GM23338 (cell line): ENCODE measurements around the gene ZNF524.

ENCODE experiments used
- POLR2AphosphoS5 ChIP-seq: IDR thresholded peaks from 2 replicates; pipeline ENCODE4 v1.6.1; 2016; ENCODE audit warnings: antibody characterized with exemption, low read depth
- STAT1 ChIP-seq: IDR thresholded peaks from one replicate; pipeline ENCODE4 v1.6.1; 2016; ENCODE audit warnings: antibody characterized with exemption; ENCODE audit not compliant: unreplicated experiment
- TF ChIP-seq, protein P1 (sequence below), 2 experiments: fragments of 200-600 bp in 1 of 2; sonication (generic) in 1 of 2; conservative IDR thresholded peaks; 2 replicates each; pipeline versions ENCODE4 v1.5.1 to v1.6.1; 2016 to 2017; ENCODE audit warnings: antibody characterized with exemption in 2 of 2, low read depth in 2 of 2, mild to moderate bottlenecking in 2 of 2, moderate library complexity in 1 of 2
- TF ChIP-seq, protein P2 (sequence below): IDR thresholded peaks from one replicate; pipeline ENCODE4 v1.6.1; 2018; ENCODE audit warnings: antibody characterized with exemption; ENCODE audit not compliant: unreplicated experiment

DNA sequence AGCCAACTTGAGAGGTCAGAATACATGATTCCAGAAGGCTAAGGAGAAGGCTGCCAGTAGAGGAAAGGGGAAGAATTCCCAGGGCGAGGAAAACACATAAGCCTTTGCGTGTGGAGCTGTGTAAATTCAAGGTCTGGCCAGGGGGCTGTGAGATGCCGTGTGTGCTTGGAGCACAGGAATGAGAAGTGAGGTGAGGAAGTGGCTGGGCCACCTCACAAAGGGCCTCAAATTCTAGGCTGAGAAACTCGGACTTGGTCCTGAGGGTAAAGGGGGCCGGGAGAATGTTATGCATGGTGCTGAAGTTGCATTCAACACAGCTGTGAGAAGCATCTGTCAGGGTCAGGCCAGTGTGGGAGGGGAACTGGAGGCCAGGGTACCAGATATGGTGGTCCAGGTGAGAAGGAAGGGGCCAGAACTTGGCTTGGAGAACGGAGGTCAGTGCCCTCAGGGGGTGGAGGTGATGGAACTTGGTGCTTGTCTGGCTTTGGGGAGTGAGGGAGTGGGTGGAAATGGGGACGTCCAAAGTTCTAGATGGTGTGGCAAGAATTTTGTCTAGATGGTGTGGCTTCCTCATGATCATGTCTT is 35.9 kb downstream of the ZNF524 start:
- TF ChIP-seq, protein P1, sequence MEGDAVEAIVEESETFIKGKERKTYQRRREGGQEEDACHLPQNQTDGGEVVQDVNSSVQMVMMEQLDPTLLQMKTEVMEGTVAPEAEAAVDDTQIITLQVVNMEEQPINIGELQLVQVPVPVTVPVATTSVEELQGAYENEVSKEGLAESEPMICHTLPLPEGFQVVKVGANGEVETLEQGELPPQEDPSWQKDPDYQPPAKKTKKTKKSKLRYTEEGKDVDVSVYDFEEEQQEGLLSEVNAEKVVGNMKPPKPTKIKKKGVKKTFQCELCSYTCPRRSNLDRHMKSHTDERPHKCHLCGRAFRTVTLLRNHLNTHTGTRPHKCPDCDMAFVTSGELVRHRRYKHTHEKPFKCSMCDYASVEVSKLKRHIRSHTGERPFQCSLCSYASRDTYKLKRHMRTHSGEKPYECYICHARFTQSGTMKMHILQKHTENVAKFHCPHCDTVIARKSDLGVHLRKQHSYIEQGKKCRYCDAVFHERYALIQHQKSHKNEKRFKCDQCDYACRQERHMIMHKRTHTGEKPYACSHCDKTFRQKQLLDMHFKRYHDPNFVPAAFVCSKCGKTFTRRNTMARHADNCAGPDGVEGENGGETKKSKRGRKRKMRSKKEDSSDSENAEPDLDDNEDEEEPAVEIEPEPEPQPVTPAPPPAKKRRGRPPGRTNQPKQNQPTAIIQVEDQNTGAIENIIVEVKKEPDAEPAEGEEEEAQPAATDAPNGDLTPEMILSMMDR (conservative IDR thresholded peaks at IDR 0.05; ENCODE audit: low read depth in 2 of 2): no peak
- TF ChIP-seq POLR2AphosphoS5 (no peak), STAT1 (no peak)
- TF ChIP-seq, protein P2, sequence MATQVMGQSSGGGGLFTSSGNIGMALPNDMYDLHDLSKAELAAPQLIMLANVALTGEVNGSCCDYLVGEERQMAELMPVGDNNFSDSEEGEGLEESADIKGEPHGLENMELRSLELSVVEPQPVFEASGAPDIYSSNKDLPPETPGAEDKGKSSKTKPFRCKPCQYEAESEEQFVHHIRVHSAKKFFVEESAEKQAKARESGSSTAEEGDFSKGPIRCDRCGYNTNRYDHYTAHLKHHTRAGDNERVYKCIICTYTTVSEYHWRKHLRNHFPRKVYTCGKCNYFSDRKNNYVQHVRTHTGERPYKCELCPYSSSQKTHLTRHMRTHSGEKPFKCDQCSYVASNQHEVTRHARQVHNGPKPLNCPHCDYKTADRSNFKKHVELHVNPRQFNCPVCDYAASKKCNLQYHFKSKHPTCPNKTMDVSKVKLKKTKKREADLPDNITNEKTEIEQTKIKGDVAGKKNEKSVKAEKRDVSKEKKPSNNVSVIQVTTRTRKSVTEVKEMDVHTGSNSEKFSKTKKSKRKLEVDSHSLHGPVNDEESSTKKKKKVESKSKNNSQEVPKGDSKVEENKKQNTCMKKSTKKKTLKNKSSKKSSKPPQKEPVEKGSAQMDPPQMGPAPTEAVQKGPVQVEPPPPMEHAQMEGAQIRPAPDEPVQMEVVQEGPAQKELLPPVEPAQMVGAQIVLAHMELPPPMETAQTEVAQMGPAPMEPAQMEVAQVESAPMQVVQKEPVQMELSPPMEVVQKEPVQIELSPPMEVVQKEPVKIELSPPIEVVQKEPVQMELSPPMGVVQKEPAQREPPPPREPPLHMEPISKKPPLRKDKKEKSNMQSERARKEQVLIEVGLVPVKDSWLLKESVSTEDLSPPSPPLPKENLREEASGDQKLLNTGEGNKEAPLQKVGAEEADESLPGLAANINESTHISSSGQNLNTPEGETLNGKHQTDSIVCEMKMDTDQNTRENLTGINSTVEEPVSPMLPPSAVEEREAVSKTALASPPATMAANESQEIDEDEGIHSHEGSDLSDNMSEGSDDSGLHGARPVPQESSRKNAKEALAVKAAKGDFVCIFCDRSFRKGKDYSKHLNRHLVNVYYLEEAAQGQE: no peak
